ENCODE measurements around the gene CPT2. TPM values are rescaled to one million over a fixed set of nuclear protein-coding genes. Genes with fewer than 3 reads are reported as not detected.

Gene CPT2
- total and polyA plus RNA-seq, 9 of the 15 experiments (the other 6 are each of a cell fraction or from before 2014, with no cell fraction given) = 7.6 to 25.1 (median 16.8) TPM

DNA sequence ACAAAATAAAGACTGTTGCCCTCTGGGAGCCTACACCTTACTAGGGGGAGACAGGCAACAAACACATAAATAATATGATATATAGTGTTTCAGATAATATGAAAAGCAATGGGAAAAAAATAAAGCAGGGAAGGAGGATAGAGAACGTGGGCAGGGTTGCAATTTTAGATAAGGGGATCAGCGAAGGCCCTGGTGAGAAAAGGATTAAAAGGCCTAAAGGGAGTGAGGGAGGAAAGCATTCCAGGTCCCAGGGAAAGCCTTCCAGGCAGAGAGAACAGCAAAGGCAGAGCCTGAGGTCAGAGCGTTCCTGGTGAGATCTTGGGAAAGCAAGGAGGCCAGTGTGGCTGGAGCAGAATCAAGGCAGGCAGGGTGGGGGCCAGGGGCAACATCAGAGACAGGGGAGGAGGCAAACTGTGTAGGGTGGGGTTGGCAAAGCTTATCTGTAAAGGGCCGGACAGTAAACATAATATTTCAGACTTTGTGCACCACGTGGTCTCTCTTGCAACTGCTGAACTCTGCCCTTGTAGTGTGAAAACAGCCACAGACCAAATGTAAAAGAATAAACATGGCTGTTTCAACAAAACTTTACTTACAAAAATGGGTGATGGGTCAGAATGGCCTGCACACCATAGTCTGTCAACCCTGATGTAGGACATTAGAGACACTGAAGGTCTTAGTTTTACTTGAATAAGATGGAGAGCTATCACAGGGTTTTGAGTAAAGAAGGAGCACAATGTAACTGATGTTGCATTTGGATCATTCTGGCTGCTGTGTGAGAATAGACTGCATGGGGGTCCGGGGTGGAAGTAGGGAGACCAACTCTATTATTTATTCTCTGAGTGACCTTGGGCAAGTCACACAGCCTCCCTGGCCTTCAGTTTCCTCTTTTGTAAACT is 13.3 kb upstream of the CPT2 start (continued):
- no peak for TF ChIP-seq ZNF696 (CRISPR knock-in tag; conservative IDR thresholded peaks at IDR 0.05)
- TF ChIP-seq, protein P1, sequence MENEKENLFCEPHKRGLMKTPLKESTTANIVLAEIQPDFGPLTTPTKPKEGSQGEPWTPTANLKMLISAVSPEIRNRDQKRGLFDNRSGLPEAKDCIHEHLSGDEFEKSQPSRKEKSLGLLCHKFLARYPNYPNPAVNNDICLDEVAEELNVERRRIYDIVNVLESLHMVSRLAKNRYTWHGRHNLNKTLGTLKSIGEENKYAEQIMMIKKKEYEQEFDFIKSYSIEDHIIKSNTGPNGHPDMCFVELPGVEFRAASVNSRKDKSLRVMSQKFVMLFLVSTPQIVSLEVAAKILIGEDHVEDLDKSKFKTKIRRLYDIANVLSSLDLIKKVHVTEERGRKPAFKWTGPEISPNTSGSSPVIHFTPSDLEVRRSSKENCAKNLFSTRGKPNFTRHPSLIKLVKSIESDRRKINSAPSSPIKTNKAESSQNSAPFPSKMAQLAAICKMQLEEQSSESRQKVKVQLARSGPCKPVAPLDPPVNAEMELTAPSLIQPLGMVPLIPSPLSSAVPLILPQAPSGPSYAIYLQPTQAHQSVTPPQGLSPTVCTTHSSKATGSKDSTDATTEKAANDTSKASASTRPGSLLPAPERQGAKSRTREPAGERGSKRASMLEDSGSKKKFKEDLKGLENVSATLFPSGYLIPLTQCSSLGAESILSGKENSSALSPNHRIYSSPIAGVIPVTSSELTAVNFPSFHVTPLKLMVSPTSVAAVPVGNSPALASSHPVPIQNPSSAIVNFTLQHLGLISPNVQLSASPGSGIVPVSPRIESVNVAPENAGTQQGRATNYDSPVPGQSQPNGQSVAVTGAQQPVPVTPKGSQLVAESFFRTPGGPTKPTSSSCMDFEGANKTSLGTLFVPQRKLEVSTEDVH (IDR thresholded peaks at IDR 0.05; ENCODE audit: low read depth, partially characterized antibody) = no peak
- TF ChIP-seq ZNF212 (CRISPR knock-in tag; IDR thresholded peaks at IDR 0.05) = no peak
- 0 out of 2 replicates have a peak, but pooled peaks have one; percentile 47 for TF ChIP-seq LARP7 (IDR thresholded peaks at IDR 0.05)
- no peak for TF ChIP-seq HDAC6 (IDR thresholded peaks at IDR 0.05; ENCODE audit: low read depth, low read length)
- no peak for TF ChIP-seq SRSF9 (IDR thresholded peaks at IDR 0.05; ENCODE audit: borderline replicate concordance, low read depth, low read length)
- TF ChIP-seq PURB (CRISPR knock-in tag; IDR thresholded peaks at IDR 0.05; ENCODE audit: low read depth) = no peak
- TF ChIP-seq, protein P2, sequence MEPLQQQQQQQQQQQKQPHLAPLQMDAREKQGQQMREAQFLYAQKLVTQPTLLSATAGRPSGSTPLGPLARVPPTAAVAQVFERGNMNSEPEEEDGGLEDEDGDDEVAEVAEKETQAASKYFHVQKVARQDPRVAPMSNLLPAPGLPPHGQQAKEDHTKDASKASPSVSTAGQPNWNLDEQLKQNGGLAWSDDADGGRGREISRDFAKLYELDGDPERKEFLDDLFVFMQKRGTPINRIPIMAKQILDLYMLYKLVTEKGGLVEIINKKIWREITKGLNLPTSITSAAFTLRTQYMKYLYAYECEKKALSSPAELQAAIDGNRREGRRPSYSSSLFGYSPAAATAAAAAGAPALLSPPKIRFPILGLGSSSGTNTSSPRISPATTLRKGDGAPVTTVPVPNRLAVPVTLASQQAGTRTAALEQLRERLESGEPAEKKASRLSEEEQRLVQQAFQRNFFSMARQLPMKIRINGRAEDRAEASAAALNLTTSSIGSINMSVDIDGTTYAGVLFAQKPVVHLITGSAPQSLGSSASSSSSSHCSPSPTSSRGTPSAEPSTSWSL (CRISPR knock-in tag; IDR thresholded peaks at IDR 0.05; ENCODE audit: borderline replicate concordance) = no peak
- TF ChIP-seq SIX5 (IDR thresholded peaks at IDR 0.05; ENCODE audit: borderline replicate concordance in 1 of 2, insufficient read depth in 1 of 2, low read depth in 1 of 2, low read length in 2 of 2) = no peak
- TF ChIP-seq ARHGAP35 (IDR thresholded peaks at IDR 0.05; ENCODE audit: partially characterized antibody) = no peak
- TF ChIP-seq, protein P3, sequence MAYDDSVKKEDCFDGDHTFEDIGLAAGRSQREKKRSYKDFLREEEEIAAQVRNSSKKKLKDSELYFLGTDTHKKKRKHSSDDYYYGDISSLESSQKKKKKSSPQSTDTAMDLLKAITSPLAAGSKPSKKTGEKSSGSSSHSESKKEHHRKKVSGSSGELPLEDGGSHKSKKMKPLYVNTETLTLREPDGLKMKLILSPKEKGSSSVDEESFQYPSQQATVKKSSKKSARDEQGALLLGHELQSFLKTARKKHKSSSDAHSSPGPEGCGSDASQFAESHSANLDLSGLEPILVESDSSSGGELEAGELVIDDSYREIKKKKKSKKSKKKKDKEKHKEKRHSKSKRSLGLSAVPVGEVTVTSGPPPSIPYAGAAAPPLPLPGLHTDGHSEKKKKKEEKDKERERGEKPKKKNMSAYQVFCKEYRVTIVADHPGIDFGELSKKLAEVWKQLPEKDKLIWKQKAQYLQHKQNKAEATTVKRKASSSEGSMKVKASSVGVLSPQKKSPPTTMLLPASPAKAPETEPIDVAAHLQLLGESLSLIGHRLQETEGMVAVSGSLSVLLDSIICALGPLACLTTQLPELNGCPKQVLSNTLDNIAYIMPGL (CRISPR knock-in tag; IDR thresholded peaks at IDR 0.05) = no peak
- no peak for TF ChIP-seq ETV5 (CRISPR knock-in tag; IDR thresholded peaks at IDR 0.05; ENCODE audit: low read depth)
- TF ChIP-seq BMI1 (IDR thresholded peaks at IDR 0.05; ENCODE audit: low read length) = no peak
- TF ChIP-seq ZNF778 (CRISPR knock-in tag; IDR thresholded peaks at IDR 0.05) = no peak
- TF ChIP-seq SRSF7 (optimal IDR thresholded peaks at IDR 0.05; ENCODE audit: low read depth, low read length) = no peak
- TF ChIP-seq, protein P4, sequence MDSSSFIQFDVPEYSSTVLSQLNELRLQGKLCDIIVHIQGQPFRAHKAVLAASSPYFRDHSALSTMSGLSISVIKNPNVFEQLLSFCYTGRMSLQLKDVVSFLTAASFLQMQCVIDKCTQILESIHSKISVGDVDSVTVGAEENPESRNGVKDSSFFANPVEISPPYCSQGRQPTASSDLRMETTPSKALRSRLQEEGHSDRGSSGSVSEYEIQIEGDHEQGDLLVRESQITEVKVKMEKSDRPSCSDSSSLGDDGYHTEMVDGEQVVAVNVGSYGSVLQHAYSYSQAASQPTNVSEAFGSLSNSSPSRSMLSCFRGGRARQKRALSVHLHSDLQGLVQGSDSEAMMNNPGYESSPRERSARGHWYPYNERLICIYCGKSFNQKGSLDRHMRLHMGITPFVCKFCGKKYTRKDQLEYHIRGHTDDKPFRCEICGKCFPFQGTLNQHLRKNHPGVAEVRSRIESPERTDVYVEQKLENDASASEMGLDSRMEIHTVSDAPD (CRISPR knock-in tag; IDR thresholded peaks at IDR 0.05) = no peak
- TF ChIP-seq, protein P5, sequence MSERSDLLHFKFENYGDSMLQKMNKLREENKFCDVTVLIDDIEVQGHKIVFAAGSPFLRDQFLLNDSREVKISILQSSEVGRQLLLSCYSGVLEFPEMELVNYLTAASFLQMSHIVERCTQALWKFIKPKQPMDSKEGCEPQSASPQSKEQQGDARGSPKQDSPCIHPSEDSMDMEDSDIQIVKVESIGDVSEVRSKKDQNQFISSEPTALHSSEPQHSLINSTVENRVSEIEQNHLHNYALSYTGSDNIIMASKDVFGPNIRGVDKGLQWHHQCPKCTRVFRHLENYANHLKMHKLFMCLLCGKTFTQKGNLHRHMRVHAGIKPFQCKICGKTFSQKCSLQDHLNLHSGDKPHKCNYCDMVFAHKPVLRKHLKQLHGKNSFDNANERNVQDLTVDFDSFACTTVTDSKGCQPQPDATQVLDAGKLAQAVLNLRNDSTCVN (CRISPR knock-in tag; IDR thresholded peaks at IDR 0.05) = 0 out of 2 replicates have a peak, but pooled peaks have one; percentile 47
